ENCODE measurements around the gene APOBEC3F.

Gene APOBEC3F

DNA sequence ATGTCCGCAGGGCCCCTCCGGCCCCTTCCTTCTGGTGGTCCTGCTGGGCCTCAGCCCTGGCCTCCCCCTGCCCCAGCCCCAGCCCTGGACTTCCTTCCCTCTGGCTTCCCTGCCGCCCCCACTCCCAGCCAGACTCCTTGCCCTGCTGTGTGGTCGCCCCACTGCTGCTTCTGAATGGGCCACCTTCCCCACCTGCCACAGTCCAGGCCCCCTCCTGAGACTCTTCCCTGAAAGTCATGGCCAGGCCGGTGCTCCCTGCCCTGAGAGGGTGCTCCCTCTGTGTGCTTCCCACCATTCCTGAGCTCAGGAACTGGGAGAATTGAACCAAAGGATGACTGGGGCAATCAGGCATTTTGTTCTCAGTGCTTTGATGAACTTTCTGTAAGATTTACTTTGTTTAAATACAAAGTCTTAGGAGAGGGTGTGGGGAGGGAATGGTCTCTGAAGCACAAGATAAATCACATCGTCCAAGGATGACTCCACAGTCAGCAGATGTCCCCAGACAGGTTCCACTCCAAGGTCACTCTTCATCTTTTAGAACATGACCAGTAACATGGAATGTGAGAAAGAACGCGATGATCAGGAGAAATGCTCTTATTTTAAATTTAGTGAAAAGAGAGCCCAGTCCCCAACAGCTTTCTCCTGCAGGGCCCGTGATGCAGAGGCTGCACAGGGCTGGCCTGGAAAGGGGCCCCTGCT, 19.0 kb upstream of the APOBEC3F start:
- H3K4me3 ChIP-seq (ENCODE audit: low read depth, low read length): peak overlapping the region; percentile 84
- TF ChIP-seq, protein P1, sequence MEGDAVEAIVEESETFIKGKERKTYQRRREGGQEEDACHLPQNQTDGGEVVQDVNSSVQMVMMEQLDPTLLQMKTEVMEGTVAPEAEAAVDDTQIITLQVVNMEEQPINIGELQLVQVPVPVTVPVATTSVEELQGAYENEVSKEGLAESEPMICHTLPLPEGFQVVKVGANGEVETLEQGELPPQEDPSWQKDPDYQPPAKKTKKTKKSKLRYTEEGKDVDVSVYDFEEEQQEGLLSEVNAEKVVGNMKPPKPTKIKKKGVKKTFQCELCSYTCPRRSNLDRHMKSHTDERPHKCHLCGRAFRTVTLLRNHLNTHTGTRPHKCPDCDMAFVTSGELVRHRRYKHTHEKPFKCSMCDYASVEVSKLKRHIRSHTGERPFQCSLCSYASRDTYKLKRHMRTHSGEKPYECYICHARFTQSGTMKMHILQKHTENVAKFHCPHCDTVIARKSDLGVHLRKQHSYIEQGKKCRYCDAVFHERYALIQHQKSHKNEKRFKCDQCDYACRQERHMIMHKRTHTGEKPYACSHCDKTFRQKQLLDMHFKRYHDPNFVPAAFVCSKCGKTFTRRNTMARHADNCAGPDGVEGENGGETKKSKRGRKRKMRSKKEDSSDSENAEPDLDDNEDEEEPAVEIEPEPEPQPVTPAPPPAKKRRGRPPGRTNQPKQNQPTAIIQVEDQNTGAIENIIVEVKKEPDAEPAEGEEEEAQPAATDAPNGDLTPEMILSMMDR (IDR thresholded peaks at IDR 0.05; ENCODE audit: borderline replicate concordance, insufficient read depth, low read depth, low read length): no peak

DNA sequence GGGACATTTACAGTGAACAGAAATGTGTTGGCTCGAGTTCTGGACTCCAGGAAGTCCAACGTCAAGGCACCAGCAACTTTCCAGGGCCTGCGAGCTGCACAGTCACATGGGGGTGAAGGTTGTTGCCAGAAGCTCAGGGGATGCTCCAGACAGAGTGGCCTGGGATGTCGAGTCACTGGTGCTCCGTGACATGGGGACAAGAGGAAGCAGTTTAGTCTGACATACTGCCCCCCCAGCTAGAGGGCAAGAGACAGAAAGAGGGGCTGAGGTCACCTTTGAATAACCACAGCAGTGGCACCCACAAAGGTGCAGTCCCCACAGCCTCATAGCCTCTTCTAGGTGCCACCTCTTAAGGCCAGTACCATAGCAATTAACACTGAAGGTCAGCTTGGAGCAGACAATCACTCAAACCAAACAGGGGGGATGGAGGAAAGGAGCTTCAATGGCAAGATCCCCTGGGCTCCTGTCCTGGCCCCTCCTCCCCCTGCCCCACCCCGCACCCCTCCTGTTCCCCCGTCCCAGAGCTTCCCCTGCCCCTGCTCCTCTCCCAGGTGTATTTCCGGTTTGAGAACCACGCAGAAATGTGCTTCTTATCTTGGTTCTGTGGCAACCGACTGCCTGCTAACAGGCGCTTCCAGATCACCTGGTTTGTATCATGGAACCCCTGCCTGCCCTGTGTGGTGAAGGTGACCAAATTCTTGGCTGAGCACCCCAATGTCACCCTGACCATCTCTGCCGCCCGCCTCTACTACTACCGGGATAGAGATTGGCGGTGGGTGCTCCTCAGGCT, 15.9 kb upstream of the APOBEC3F start:
- TF ChIP-seq, protein P1 (IDR thresholded peaks at IDR 0.05; ENCODE audit: borderline replicate concordance, insufficient read depth, low read depth, low read length): no peak
- no peak overlapping the region for H3K4me3 ChIP-seq (ENCODE audit: low read depth, low read length)

DNA sequence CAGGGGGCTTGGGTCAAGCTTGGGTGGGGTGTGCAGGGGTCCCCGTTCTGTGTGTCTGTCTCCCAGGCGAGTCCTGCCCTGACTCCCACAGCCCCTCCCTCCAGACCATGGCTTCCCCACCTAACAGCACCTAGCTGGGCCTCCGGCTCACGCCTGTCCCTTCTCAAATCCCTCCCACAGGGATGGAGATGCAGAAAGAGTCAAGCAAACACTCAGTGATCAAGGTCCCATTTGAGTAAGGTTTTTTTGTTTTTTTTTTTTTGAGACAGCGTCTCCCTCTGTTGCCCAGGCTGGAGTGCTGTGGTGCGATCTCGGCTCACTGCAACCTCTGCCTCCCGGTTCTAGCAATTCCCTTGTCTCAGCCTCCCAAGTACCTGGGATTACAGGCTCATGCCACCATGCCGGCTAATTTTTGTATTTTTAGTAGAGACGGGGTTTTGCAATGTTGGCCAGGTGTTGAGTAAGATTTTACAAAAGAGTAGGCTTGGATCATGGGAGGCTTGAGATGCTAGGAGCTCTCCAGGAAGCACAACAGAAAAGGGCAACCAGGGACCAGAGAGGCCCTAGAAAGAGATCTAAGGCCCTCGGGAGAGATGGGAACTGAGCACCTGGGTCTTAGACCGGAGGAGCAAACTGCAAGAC, 14.0 kb upstream of the APOBEC3F start:
- TF ChIP-seq, protein P1 (IDR thresholded peaks at IDR 0.05; ENCODE audit: borderline replicate concordance, insufficient read depth, low read depth, low read length): no peak
- H3K4me3 ChIP-seq (ENCODE audit: low read depth, low read length): no peak overlapping the region

DNA sequence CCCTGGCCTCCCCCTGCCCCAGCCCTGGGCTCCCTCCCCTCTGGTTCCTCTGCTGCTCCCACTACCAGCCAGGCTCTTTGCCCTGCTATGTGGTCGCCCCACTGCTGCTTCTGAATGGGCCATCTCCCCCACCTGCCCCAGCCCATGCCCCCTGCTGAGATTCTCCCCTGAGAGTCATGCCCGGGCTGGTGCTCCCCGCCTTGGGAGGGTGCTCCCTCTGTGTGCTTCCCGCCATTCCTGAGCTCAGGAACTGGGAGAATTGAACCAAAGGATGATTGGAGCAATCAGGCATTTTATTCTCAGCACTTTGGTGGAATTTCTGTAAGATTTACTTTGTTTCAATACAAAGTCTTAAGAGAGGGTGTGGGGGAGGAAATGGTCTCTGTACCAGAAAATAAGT, 12.9 kb upstream of the APOBEC3F start:
- TF ChIP-seq, protein P1 (IDR thresholded peaks at IDR 0.05; ENCODE audit: borderline replicate concordance, insufficient read depth, low read depth, low read length): no peak
- H3K4me3 ChIP-seq (ENCODE audit: low read depth, low read length): no peak overlapping the region

DNA sequence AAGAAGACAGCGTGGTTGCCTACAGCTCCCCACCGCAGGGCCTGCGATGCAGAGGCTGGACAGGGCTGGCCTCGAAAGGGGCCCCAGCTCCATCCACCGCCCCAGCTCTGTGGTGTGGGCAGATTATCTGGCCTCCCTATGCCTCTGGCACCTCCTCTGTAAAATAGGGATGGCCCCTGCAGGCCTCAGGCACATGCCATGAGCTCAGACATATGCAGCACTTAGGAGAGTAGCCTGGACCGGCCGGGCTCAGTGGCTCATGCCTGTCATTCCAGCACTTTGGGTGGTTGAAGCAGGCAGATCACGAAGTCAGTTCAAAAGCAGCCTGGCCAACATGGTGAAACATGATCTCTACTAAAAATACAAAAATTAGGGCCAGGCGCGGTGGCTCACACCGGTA, 12.4 kb upstream of the APOBEC3F start:
- TF ChIP-seq, protein P1 (IDR thresholded peaks at IDR 0.05; ENCODE audit: borderline replicate concordance, insufficient read depth, low read depth, low read length): no peak
- no peak overlapping the region for H3K4me3 ChIP-seq (ENCODE audit: low read depth, low read length)

DNA sequence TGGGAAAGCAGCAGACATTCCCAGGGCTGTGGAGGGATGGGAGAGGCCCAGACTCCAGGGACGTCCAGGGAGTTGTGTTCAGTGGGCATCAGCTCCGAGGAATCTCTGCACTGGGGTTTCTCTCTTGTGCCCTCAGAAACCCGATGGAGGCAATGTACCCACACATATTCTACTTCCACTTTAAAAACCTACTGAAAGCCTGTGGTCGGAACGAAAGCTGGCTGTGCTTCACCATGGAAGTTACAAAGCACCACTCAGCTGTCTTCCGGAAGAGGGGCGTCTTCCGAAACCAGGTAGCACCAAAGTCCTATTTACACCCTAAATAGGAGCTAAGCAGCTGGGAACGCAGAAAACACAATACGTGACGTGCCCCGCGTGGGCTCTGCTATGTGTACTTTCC, 11.4 kb upstream of the APOBEC3F start:
- TF ChIP-seq, protein P1 (IDR thresholded peaks at IDR 0.05; ENCODE audit: borderline replicate concordance, insufficient read depth, low read depth, low read length): no peak
- no peak overlapping the region for H3K4me3 ChIP-seq (ENCODE audit: low read depth, low read length)

Data from GM12875 (cell line).